Tibial nerve (tissue), 3 donors: Measurements from ENCODE around the gene SIMC1.
"Not testable (repeated sequence)": the region's sequence is repeated elsewhere in the genome, so short reads cannot be mapped to it uniquely, and the experiment has no call there.

Experiments used
- POLR2A ChIP-seq, 2 donors: fragments of 450-650 bp; IDR thresholded peaks; one replicate each; pipeline ENCODE4 v1.6.1; 2017; ENCODE audit warnings: antibody characterized with exemption in 2 of 2, mild to moderate bottlenecking in 2 of 2, moderate library complexity in 2 of 2
- TF ChIP-seq, protein P1 (sequence below), 5 experiments: fragments of 200-600 bp in 3 of 5; fragments of 450-650 bp in 2 of 5; sonication (generic) in 3 of 5; IDR thresholded peaks; one replicate each; pipeline ENCODE4 v1.5.1; 2016 to 2019; ENCODE audit warnings: antibody characterized with exemption in 5 of 5, mild to moderate bottlenecking in 3 of 5, moderate library complexity in 2 of 5

DNA sequence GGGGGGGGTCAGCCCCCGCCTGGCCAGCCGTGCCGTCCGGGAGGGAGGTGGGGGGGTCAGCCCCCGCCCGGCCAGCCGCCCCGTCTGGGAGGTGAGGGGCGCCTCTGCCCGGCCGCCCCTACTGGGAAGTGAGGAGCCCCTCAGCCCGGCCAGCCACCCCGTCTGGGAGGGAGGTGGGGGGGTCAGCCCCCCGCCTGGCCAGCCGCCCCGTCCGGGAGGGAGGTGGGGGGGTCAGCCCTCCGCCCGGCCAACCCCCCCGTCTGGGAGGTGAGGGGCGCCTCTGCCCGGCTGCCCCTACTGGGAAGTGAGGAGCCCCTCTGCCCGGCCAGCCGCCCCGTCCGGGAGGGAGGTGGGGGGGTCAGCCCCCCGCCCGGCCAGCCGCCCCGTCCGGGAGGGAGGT lies 67.1 kb downstream of the SIMC1 start:
- TF ChIP-seq, protein P1, sequence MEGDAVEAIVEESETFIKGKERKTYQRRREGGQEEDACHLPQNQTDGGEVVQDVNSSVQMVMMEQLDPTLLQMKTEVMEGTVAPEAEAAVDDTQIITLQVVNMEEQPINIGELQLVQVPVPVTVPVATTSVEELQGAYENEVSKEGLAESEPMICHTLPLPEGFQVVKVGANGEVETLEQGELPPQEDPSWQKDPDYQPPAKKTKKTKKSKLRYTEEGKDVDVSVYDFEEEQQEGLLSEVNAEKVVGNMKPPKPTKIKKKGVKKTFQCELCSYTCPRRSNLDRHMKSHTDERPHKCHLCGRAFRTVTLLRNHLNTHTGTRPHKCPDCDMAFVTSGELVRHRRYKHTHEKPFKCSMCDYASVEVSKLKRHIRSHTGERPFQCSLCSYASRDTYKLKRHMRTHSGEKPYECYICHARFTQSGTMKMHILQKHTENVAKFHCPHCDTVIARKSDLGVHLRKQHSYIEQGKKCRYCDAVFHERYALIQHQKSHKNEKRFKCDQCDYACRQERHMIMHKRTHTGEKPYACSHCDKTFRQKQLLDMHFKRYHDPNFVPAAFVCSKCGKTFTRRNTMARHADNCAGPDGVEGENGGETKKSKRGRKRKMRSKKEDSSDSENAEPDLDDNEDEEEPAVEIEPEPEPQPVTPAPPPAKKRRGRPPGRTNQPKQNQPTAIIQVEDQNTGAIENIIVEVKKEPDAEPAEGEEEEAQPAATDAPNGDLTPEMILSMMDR (IDR thresholded peaks at IDR 0.05) = not testable (repeated sequence)
- not testable (repeated sequence) for TF ChIP-seq POLR2A (IDR thresholded peaks at IDR 0.05)
